HCT116 (cell line): ENCODE results near the gene SLC16A12.

Experiments used
- CTCF ChIP-seq, 3 experiments: fragments of 200-600 bp in 1 of 3; sonication (generic) in 1 of 3; IDR thresholded peaks in 2 of 3; conservative IDR thresholded peaks in 1 of 3; 2 replicates each; pipeline ENCODE4 v1.5.1; 2012 to 2017; ENCODE audit warnings: low read depth in 2 of 3, low read length in 2 of 3, antibody characterized with exemption in 1 of 3, borderline replicate concordance in 1 of 3, control low read depth in 1 of 3, mild to moderate bottlenecking in 1 of 3, mixed read lengths in 1 of 3, mixed run types in 1 of 3, moderate library complexity in 1 of 3; ENCODE audit not compliant: insufficient read depth in 1 of 3
- SIN3A ChIP-seq: IDR thresholded peaks from 2 replicates; pipeline ENCODE4 v1.6.1; 2012; ENCODE audit warnings: low read depth

GRCh38 chr10:89414879-89415821 is 120.2 kb downstream of the SLC16A12 start:
- no peak for TF ChIP-seq CTCF (IDR thresholded peaks at IDR 0.05 in 2 of 3, conservative IDR thresholded peaks at IDR 0.05 in 1 of 3; ENCODE audit: borderline replicate concordance in 1 of 3, insufficient read depth in 1 of 3, low read depth in 2 of 3, low read length in 2 of 3)
- TF ChIP-seq SIN3A: no peak; the same call in 1 of the 2 replicates
